Glomerular visceral epithelial cell (primary cell): ENCODE results near the gene PIK3CD.

ENCODE experiments used
- DNase-seq: peaks from one replicate; pipeline ENCODE4 v3.0.0-alpha.2; 2016; ENCODE audit errors: extremely low spot score

The PIK3CD gene

DNA sequence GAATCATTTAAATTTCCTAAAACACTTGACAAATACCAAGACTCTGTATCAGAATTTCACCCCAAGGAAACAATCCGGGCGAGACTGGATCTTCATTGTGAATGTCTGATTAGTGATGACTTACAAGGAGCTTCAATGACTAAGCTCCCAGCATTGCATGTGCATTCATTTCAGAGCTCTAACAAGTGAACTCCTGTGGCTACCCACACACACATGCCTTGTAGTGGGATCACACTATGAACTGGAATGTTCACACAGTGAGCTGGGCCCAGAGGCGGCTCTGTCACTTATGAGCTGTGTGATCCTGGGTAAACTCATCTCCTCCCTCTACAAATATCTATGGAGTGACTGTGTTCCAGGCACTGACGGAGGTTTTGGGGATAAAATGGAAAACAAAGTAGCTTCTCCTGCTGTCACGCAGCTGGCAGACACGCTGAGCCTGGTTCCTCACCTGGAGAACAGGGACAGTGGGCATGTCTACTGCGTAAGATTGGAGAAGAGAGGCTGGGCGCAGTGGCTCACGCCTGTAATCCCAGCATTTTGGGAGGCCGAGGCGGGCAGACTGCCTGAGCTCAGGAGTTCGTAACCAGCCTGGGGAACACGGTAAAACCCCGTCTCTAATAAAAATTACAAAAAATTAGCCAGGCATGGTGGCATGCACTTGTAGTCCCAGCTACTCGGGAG lies 115.4 kb downstream of the PIK3CD start:
- DNase-seq = peak; percentile 93

DNA sequence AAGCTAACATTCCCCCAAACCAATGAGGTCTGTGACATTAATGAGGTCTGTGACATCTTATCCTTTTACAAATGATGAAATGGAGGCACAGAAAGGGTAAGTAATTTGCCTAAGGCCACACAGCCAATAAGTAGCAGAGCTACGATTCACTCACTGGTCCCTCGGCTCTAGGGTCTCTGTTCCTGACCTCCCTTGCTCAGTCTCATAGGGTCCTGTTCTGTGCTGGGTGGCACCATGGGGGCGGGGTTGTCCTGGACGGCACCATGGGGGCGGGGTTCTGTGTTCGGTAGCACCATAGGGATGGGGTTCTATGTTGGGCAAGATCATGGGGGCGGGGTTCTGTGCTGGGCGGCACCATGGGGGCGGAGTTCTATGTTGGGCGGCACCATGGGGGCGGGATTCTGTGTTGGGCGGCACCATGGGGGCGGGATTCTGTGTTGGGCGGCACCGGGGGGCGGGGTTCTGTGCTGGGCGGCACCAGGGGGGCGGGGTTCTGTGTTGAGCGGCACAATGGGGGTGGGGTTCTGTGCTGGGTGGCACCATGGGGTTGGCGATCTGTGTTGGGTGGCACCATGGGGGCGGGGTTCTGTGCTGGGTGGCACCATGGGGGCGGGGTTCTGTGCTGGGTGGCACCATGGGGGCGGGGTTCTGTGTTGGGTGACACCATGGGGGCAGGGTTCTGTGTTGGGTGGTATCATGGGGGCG lies 116.6 kb downstream of the PIK3CD start:
- no peak for DNase-seq

- DNase-seq = no peak
Measured at GRCh38 chr1:9768983-9769382, 117.5 kb downstream of the PIK3CD start.

- no peak for DNase-seq
Measured at GRCh38 chr1:9770298-9770697, 118.8 kb downstream of the PIK3CD start.

GRCh38 chr1:9774712-9775679 lies 123.5 kb downstream of the PIK3CD start:
- DNase-seq = no peak

GRCh38 chr1:9776685-9777084 lies 125.2 kb downstream of the PIK3CD start:
- no peak for DNase-seq
